ENCODE data around the gene MYL5. TPM values are rescaled to one million over a fixed set of nuclear protein-coding genes. Genes with fewer than 3 reads are reported as not detected.

Gene MYL5
- total and polyA plus RNA-seq, 2 of the 13 experiments (the other 11 are each of a cell fraction or from before 2014, with no cell fraction given), result 6.5 to 16.0 TPM

GRCh38 chr4:647481-647880, 26.9 kb upstream of the MYL5 start:
- FAIRE-seq (no peak), ATAC-seq (no peak), DNase-seq (ENCODE audit: low spot score) (no peak)
- POLR2A ChIA-PET, result no interaction called here
- Histone ChIP-seq H3K4me1 (ENCODE audit: insufficient read depth, low read length) (peaks cover 35% of the 10 kb centered on the region), H3K9ac (ENCODE audit: insufficient read depth, low read depth, low read length) (no peak overlapping the region), H3K4me2 (ENCODE audit: low read depth, low read length) (no peak overlapping the region), H3K79me2 (ENCODE audit: insufficient read depth, low read length) (no peaks in the 10 kb centered on the region), H4K20me1 (ENCODE audit: insufficient read depth, low read length) (no peaks in the 10 kb centered on the region), H3K27me3 (ENCODE audit: control insufficient read depth in 1 of 2, insufficient read depth in 2 of 2, low read length in 2 of 2) (peaks cover 12 to 45% of the 10 kb centered on the region in 2 experiments), H3K4me3 (replicated peaks in 1 of 3; ENCODE audit: insufficient read depth in 1 of 3, low read depth in 2 of 3, low read length in 3 of 3) (no peak overlapping the region), H3K36me3 (replicated peaks in 1 of 2; ENCODE audit: control insufficient read depth in 1 of 2, insufficient read depth in 2 of 2, low read length in 2 of 2) (no peaks in the 10 kb centered on the region), H2AFZ (ENCODE audit: low read length) (no peak overlapping the region), H3K9me3 (ENCODE audit: low read length) (no peaks in the 10 kb centered on the region), H3K27ac (ENCODE audit: extremely low read length, insufficient read depth, low read length) (no peak overlapping the region)
- WGBS (ENCODE audit: low lambda C conversion rate), result 52% methylated on average over 12 of the region's 13 CpGs
- no TSS peak for BruUV-seq (replicated peaks)
- in situ Hi-C loops (cut with HindIII; ENCODE audit: extremely low pct_ligation_motif_present, low pct_unique_long_range_greater_than_20kb), result no loop called here
- TF ChIP-seq KLF15 (CRISPR knock-in tag; IDR thresholded peaks at IDR 0.05; ENCODE audit: borderline replicate concordance), result no peak
- no peak for TF ChIP-seq EEA1 (CRISPR knock-in tag; IDR thresholded peaks at IDR 0.05; ENCODE audit: borderline replicate concordance)
- no peak for TF ChIP-seq YEATS4 (CRISPR knock-in tag; IDR thresholded peaks at IDR 0.05; ENCODE audit: borderline replicate concordance)
- TF ChIP-seq ARNT2 (CRISPR knock-in tag; IDR thresholded peaks at IDR 0.05; ENCODE audit: low read depth), result no peak
- no peak for TF ChIP-seq BRF2 (CRISPR knock-in tag; IDR thresholded peaks at IDR 0.05)
- TF ChIP-seq ZNF609 (CRISPR knock-in tag; IDR thresholded peaks at IDR 0.05; ENCODE audit: borderline replicate concordance), result no peak
- TF ChIP-seq BRCA1 (CRISPR knock-in tag; IDR thresholded peaks at IDR 0.05), result no peak
- TF ChIP-seq RBFOX2 (IDR thresholded peaks at IDR 0.05; ENCODE audit: low read depth, low read length), result no peak
- no peak for TF ChIP-seq SPEN (CRISPR knock-in tag; IDR thresholded peaks at IDR 0.05; ENCODE audit: low read depth)
- TF ChIP-seq ZMAT3 (CRISPR knock-in tag; conservative IDR thresholded peaks at IDR 0.05), result no peak
- TF ChIP-seq HNRNPH1 (optimal IDR thresholded peaks at IDR 0.05; ENCODE audit: low read depth, low read length), result no peak
- CTCF ChIA-PET (ENCODE audit: low intra/inter-chr PET ratio, low total read pairs), result no interaction called here
- intact Hi-C loops (cut with micrococcal nuclease; ENCODE audit: unreplicated experiment), result no loop called here
